Ovary (tissue), 9 donors: Measurements from ENCODE around the gene TACR3. TPM values are rescaled to one million over a fixed set of nuclear protein-coding genes. Genes with fewer than 3 reads are reported as not detected.
"Not testable (repeated sequence)": the region's sequence is repeated elsewhere in the genome, so short reads cannot be mapped to it uniquely, and the experiment has no call there.

Source experiments
- DNase-seq, 5 donors: peaks; one replicate each; pipeline ENCODE4 v3.0.0-alpha.2; 2019 to 2020
- H3K27ac ChIP-seq, 2 donors: fragments of 200-600 bp; one replicate each; pipeline versions ENCODE4 v1.5.1 to v1.8.0; 2019 to 2022
- H3K27me3 ChIP-seq: fragments of 200-600 bp; one replicate; pipeline ENCODE4 v1.8.0; 2022
- H3K36me3 ChIP-seq: fragments of 200-600 bp; sonication (generic); one replicate; pipeline ENCODE4 v1.5.1; 2019
- H3K4me1 ChIP-seq: one replicate; pipeline ENCODE4 v1.8.1; 2013; ENCODE audit warnings: mild to moderate bottlenecking, moderate library complexity; ENCODE audit not compliant: insufficient read depth
- H3K4me3 ChIP-seq: fragments of 200-600 bp; sonication (generic); one replicate; pipeline ENCODE4 v1.5.1; 2017
- H3K9me3 ChIP-seq, 2 donors: fragments of 200-600 bp in 1 of 2; sonication (generic) in 1 of 2; one replicate each; pipeline versions ENCODE4 v1.5.1 to v1.8.1; 2013 to 2019; ENCODE audit warnings: mild to moderate bottlenecking in 1 of 2, moderate library complexity in 1 of 2
- EP300 ChIP-seq: sonication (generic); formaldehyde crosslinking; IDR thresholded peaks from one replicate; pipeline ENCODE4 v1.6.1; 2017; ENCODE audit warnings: antibody characterized with exemption
- POLR2A ChIP-seq: fragments of 450-650 bp; IDR thresholded peaks from one replicate; pipeline ENCODE4 v1.6.1; 2017; ENCODE audit warnings: antibody characterized with exemption, mild to moderate bottlenecking, moderate library complexity
- WGBS, 3 donors: extraction: QIAGEN DNeasy Blood & Tissue Kit in 1 of 3; methylation state at CpG; one replicate each; pipeline versions ENCODE4 v1.1.5 to v1.1.7; 2013 to 2017; 5-methylcytosine and 5-hydroxymethylcytosine counted together
- intact Hi-C, 4 donors: fragments of 100-400 bp; cut with DNase I; formaldehyde crosslinking; loops; one replicate each; pipeline versions ENCODE4 v1.11.0 to v1.15.1; 2022 to 2023
- polyA plus RNA-seq, 2 donors: library from polyadenylated mRNA; stranded (reverse); fragments of 200-250 nt in 1 of 2; fragments of 350-450 nt in 1 of 2; fragmentation: Illumina TruSeq in 1 of 2; extraction: RNeasy Lipid Tissue Mini Kit (QIAGEN cat#74804) in 1 of 2; gene quantifications; one replicate each; pipeline ENCODE4 v1.2.3, GENCODE V29; 2013 to 2014
- total RNA-seq, 7 donors: library from RNA; depleted of rRNA in 2 of 7; stranded (reverse); fragments of >200 nt in 2 of 7; fragmentation: NEBNext Ultra II Directional in 3 of 7; extraction: Animal tissue kit (Norgen Biotek cat#: 25700) in 3 of 7; gene quantifications; one replicate each; pipeline versions ENCODE4 v1.1.0 to v1.2.4, GENCODE V29; 2016 to 2023
- TF ChIP-seq, protein P1 (sequence below), 3 donors: fragments of 450-650 bp in 2 of 3; fragments of 200-600 bp in 1 of 3; IDR thresholded peaks; one replicate each; pipeline versions ENCODE4 v1.5.1 to v1.8.0; 2016 to 2022; ENCODE audit warnings: antibody characterized with exemption in 3 of 3, mild to moderate bottlenecking in 1 of 3
- donor health status: DM: no; HTN: no; CAD: no; lungs with moderate emphysema.
- donor health status: DM: no; HTN: no; CAD: no.
- donor health status: Bipolar disorder and iron deficiency.
- donor health status: DM: yes; HTN: yes; CAD: no.
- donor health status: DM: no; HTN: no; CAD: no.
- donor health status: DM: yes; HTN: yes; CAD: no.

The TACR3 gene
- total and polyA plus RNA-seq, 9 donors = 0.01 TPM; not detected in 8

DNA sequence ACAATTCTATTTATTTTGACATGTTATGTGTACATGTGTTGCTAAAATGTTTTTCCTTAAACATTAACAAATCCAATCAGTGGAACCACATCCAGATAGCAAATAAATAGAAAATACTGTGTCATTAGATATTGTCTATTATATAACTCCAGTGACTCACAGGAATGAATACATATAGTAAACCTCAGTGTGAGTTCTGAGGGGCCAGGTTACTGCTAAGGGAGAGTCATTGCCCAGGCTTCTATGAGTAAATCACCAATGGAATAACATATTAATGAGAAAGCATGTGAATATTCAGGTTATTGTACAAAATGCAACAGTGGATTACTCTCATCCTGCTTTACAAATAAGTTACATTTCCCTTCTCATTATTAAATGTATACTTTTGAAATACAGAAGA lies 27.2 kb downstream of the TACR3 start:
- no peak overlapping the region for H3K27ac ChIP-seq
- no peaks in the 10 kb centered on the region for H3K27me3 ChIP-seq
- TF ChIP-seq POLR2A (no peak), EP300 (no peak)
- TF ChIP-seq, protein P1, sequence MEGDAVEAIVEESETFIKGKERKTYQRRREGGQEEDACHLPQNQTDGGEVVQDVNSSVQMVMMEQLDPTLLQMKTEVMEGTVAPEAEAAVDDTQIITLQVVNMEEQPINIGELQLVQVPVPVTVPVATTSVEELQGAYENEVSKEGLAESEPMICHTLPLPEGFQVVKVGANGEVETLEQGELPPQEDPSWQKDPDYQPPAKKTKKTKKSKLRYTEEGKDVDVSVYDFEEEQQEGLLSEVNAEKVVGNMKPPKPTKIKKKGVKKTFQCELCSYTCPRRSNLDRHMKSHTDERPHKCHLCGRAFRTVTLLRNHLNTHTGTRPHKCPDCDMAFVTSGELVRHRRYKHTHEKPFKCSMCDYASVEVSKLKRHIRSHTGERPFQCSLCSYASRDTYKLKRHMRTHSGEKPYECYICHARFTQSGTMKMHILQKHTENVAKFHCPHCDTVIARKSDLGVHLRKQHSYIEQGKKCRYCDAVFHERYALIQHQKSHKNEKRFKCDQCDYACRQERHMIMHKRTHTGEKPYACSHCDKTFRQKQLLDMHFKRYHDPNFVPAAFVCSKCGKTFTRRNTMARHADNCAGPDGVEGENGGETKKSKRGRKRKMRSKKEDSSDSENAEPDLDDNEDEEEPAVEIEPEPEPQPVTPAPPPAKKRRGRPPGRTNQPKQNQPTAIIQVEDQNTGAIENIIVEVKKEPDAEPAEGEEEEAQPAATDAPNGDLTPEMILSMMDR (IDR thresholded peaks at IDR 0.05) = no peak
- H3K9me3 ChIP-seq = no peaks in the 10 kb centered on the region
- no peak overlapping the region for H3K4me3 ChIP-seq
- no peaks in the 10 kb centered on the region for H3K36me3 ChIP-seq
- intact Hi-C loops = no loop called here
- no peak for DNase-seq
- no peaks in the 10 kb centered on the region for H3K4me1 ChIP-seq

DNA sequence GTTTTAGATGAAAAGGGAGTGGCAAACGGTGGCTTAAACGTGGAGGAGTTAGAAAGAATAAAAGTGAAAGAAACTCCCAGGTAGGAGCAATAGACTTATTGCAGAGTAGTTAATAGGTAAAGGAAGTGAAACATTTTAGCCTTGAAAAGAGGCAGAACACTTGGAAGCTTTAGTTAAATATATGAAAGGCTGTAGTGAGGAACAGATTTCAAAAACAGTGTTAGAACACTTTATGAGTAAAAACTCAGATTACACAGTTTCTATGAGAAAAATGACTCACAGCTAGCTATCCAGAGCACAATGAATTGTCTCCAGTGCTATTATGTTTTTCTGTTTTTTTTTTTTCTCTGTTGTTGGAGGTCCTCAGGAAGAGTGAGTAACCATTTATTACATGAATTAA lies 45.8 kb downstream of the TACR3 start:
- no peaks in the 10 kb centered on the region for H3K4me1 ChIP-seq
- TF ChIP-seq, protein P1 (IDR thresholded peaks at IDR 0.05) = no peak
- TF ChIP-seq EP300 (no peak), POLR2A (no peak)
- H3K4me3 ChIP-seq = no peak overlapping the region
- no peaks in the 10 kb centered on the region for H3K27me3 ChIP-seq
- no peaks in the 10 kb centered on the region for H3K9me3 ChIP-seq
- WGBS, 3 donors = 44 to 53% (median 47%) methylated on average over 2 of the region's 2 CpGs
- H3K27ac ChIP-seq = no peak overlapping the region
- DNase-seq = no peak
- H3K36me3 ChIP-seq = no peaks in the 10 kb centered on the region
- intact Hi-C loops = no loop called here

DNA sequence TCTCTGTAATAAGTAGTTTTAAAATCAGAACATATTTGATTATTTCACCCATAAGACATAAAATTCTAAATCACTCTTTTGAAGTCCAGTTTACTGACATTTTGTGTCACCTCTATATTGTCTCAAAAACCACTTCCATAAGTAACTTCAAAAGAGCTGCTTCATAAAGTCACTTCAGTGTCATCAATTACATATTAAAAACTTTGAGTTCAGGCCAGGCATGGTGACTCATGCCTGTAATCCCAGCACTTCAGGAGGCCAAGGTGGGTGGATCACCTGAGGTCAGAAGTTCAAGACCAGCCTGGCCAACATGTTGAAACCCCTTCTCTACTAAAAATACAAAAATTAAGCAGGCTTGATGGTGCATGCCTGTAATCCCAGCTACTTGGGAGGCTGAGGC lies 53.0 kb downstream of the TACR3 start:
- H3K4me1 ChIP-seq, H3K4me3 ChIP-seq, H3K9me3 ChIP-seq, H3K27ac ChIP-seq, H3K36me3 ChIP-seq, H3K27me3 ChIP-seq, DNase-seq, intact Hi-C loops: not testable (repeated sequence)

DNA sequence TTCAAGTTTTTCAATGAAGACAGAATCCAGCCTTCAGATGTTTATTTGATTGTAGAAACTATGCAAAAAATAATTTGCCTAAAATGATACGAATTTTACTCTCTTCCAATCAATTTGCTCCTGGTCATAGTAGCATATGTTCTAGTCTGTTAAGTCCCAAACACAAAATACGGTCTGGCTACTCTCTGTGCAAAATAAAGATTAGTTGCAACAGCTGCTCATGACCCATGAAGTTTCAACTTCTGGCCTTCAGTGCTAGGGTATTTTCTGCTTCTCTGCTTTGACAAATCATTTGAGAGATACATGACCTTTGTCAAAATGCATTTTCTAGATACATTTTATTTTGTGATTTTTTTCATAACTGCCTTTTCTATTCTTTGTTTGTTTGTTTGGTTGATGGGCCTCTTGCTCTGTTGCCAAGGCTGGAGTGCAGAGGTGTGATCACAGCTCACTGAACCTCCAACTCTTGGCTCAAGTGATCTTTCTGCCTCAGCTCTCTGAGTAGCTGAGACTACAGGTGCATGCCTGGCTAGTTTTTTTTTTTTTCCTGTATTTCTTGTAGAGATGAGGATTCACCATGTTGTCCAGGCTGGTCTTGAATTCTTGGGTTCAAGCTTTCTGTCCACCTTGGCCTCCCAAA lies 55.2 kb downstream of the TACR3 start:
- intact Hi-C loops = no loop called here
- 21 to 51% (median 35%) methylated on average over 2 of the region's 2 CpGs for WGBS, 3 donors
- H3K9me3 ChIP-seq = no peaks in the 10 kb centered on the region
- H3K4me1 ChIP-seq = no peaks in the 10 kb centered on the region
- TF ChIP-seq, protein P1 (IDR thresholded peaks at IDR 0.05) = no peak
- no peak for TF ChIP-seq EP300
- no peak for TF ChIP-seq POLR2A
- H3K4me3 ChIP-seq = no peak overlapping the region
- no peak for DNase-seq
- H3K36me3 ChIP-seq = no peaks in the 10 kb centered on the region
- no peak overlapping the region for H3K27ac ChIP-seq
- H3K27me3 ChIP-seq = no peaks in the 10 kb centered on the region

DNA sequence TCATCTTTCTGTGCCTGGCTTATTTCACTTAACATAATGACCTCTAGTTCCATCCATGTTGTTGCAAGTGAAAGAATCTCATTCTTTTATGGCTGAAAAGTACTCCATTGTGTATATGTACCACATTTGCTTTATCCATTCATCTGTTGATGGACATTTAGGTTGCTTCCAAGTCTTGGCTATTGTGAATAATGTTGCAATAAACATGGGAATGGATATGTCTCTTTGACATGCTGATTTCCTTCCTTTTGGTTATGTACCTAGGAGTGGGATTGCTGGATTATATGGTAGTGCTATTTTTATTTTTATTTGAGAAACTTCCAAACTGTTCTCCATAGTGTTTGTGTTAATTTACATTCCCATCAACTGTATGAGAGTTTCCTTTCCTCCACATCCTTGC lies 71.2 kb downstream of the TACR3 start:
- H3K4me1 ChIP-seq = no peaks in the 10 kb centered on the region
- no peak overlapping the region for H3K27ac ChIP-seq
- no peak for DNase-seq
- H3K27me3 ChIP-seq = no peaks in the 10 kb centered on the region
- H3K36me3 ChIP-seq = no peaks in the 10 kb centered on the region
- H3K4me3 ChIP-seq = no peak overlapping the region
- no peaks in the 10 kb centered on the region for H3K9me3 ChIP-seq
- intact Hi-C loops = no loop called here
- TF ChIP-seq POLR2A (no peak), EP300 (no peak)
- TF ChIP-seq, protein P1 (IDR thresholded peaks at IDR 0.05) = no peak
